Measurements from ENCODE around the gene MSI2. TPM values are rescaled to one million over a fixed set of nuclear protein-coding genes. Genes with fewer than 3 reads are reported as not detected.
A peak's percentile ranks its signal among the peaks of the same experiment; 100 is the strongest.
"Not testable (repeated sequence)": the region's sequence is repeated elsewhere in the genome, so short reads cannot be mapped to it uniquely, and the experiment has no call there.

The MSI2 gene
- total RNA-seq, 2 donors from 2014 or later, result 54.1 to 74.8 TPM

DNA sequence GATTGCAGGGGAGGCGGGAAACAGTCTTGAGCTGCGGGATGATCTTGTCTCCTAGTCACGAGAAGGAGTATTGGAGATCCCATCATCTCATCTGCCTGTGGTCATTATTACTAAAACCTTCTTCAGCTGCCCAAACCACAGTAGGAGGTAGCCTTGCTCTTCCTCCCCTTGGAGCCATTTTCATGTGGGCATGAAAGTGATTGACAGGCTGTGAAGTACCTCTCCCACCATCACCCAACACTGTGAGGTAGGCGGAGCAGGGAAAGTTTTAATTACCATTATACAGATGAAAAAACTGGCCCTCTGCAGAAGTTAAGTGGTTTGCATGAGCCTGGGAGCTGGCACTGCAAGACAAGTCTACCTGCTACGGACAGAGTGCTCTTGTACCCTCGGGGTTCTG is 237.3 kb downstream of the MSI2 start:
- Mint-ChIP-seq H3K27ac (no peak overlapping the region), H3K36me3 (no peaks in the 10 kb centered on the region), H3K9me3 (no peaks in the 10 kb centered on the region)
- ATAC-seq (no peak), DNase-seq (ENCODE audit: low spot score in 2 of 2) (no peak)

DNA sequence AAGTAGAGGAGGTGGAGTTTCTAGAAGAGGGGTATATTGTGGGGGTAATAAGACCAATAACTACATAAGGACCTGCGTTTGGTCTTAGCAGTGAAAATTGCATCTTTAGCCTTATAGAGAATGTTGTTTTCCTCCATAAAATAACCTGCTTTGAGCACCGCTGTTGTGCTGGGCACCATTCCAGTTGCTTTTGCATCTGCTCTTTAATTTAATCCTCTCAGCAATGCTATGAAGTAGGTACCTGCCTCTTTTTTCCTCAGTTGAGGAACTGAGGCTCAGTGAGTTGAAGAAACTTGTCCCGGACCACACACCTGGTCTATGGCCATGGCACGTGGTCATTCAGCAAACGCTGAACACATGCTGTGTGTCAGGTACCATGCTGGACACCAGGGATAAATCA is 238.1 kb downstream of the MSI2 start:
- Mint-ChIP-seq H3K27ac (no peak overlapping the region), H3K36me3 (no peaks in the 10 kb centered on the region), H3K9me3 (no peaks in the 10 kb centered on the region)
- DNase-seq (ENCODE audit: low spot score in 2 of 2) (no peak), ATAC-seq (no peak)

DNA sequence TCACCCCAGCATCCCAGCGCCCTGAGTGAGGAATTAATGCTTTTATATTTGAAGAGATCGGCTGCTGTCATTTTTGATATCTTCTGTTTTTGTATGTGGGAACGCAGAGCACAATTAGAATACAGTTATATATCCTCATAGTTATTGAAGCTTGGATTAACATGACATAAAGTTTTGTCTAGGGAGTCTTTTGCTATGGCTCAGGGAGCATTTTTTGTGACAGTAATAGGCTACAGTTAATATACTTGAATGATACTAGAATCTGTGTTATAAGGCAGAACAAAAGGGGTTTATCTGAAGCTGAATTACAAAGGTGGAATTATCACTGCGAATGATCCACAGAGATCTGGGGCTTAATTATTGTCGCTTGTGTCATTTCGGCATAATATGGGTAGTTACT is 239.4 kb downstream of the MSI2 start:
- ATAC-seq (no peak), DNase-seq (ENCODE audit: low spot score in 2 of 2) (no peak)
- Mint-ChIP-seq H3K9me3 (no peaks in the 10 kb centered on the region), H3K27ac (peak overlapping the region; percentile 6 to 83), H3K36me3 (no peaks in the 10 kb centered on the region)

DNA sequence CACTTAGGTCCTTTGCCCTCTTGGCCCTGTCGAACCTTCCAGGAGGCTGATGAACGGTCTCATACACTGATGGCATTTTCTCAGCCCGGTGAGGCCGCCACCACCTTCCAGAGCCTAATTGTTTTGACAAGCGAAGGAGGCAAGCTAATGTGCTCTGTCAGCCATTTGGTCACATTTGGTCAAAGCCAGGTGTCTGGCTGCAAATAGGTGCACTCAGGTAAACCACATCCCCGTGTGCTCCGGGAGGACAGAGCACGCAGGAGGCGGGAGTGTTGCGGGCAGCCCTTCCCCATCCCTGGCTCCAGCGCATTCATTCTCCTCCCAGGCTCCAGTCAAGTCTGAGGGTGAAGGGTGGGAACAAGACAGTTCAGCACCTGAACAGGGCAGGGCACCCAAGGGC is 240.1 kb downstream of the MSI2 start:
- ATAC-seq (no peak), DNase-seq (ENCODE audit: low spot score in 2 of 2) (no peak)
- H3K27ac Mint-ChIP-seq, result peak overlapping the region in 1 of 2 donors; percentile 6
- no peaks in the 10 kb centered on the region for H3K9me3 Mint-ChIP-seq
- no peaks in the 10 kb centered on the region for H3K36me3 Mint-ChIP-seq

DNA sequence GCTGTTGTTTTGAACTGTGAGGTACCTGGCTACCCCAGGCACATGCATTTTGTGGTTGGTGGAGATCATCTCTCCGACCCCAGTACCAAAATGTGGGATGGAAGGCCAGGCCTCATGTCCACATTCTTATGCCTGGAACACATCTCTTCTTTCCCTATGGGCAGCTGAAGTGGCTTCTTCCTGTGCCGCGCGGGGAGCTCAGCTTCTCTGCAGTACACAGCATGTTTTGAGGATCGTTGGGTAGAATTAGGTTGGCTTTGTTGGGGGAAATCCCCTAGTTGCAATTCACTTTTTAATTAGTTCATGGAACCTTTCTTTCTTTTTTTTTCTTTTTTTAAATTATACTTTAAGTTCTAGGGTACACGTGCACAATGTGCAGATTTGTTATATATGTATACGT is 242.1 kb downstream of the MSI2 start:
- Mint-ChIP-seq H3K36me3 (no peaks in the 10 kb centered on the region), H3K9me3 (no peaks in the 10 kb centered on the region), H3K27ac (no peak overlapping the region)
- DNase-seq (ENCODE audit: low spot score in 2 of 2), result no peak
- ATAC-seq, result no peak

DNA sequence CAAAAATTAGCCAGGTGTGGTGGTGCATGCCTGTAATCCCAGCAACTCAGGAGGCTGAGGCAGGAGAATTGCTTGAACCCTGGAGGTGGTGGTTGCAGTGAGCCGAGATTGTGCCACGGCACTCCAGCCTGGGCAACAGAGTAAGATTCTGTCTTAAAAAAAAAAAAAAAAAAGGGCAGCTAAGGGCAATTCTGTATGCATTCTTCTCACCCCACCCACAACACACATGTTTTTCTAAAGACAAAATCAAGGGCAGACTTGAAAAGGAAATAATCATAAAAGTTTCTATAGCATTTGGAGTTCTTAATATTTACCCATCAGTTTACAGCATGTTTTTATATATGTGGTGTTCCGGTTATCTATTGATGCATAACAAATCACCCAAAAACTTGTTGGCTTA is 242.9 kb downstream of the MSI2 start:
- H3K9me3 Mint-ChIP-seq; ATAC-seq; DNase-seq (ENCODE audit: low spot score in 2 of 2); H3K36me3 Mint-ChIP-seq; H3K27ac Mint-ChIP-seq: not testable (repeated sequence)

DNA sequence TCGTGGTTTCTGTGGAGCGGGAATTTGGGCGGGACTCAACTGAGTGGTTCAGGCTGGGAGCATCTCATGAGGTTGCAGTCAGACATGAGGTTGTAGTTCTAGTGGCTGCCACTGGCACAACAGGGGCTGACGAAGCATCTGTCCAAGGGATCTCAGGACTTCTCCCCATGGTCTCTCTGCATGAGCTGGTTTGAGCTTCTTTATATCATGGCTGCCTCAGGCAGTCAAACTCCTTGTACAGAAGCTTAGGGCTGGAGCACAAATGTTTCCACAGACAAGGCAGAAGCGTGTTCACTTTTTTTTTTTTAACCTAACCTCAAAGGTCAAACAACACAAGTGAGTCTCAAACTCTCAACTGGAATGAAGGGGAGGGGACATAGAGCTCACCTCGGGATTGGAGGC is 243.3 kb downstream of the MSI2 start:
- ATAC-seq (peak in 1 of 2 donors; percentile 58), DNase-seq (ENCODE audit: low spot score in 2 of 2) (no peak)
- no peaks in the 10 kb centered on the region for H3K9me3 Mint-ChIP-seq
- no peak overlapping the region for H3K27ac Mint-ChIP-seq
- no peaks in the 10 kb centered on the region for H3K36me3 Mint-ChIP-seq

DNA sequence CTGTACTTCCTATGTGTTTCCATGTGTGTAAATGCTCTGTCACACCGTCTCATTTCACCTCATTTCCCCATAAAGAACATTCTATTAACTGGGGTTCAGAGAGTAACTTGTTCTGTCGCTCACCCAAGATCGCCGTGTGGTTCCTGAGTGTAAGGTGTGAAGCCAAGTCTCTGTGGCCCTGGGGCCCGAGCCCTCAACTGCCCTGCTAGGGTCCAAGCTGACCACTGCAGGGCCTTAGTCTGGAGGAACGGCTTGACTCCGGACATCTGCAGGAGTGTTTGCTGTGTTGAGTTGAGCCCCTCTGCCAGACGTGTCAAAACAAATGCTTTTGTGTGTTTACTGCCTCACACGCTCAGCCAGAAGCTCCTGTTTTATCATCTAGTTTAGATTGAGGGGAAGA is 244.7 kb downstream of the MSI2 start:
- no peak for DNase-seq (ENCODE audit: low spot score in 2 of 2)
- H3K36me3 Mint-ChIP-seq, result no peaks in the 10 kb centered on the region
- no peak for ATAC-seq
- no peaks in the 10 kb centered on the region for H3K9me3 Mint-ChIP-seq
- peak overlapping the region in 1 of 2 donors; percentile 37 for H3K27ac Mint-ChIP-seq

DNA sequence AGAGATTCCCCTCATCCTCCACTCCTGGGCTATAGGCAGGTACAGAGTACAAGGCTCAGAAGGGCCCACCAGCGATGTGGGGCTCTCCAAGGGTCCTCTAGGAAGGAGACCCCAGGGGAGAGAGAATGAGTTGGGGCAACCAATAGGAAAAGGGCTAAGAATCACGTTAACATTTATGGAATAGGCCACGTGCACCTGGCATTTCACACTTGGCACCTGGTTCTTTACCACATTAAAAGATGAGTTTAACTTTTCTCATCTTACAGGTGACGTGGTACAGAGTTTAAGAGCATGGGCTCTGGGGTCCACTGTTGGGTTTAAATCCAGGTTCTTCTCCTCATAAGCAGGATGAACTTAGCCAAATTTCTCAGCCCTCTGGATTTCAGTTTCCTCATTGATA is 245.7 kb downstream of the MSI2 start:
- H3K27ac Mint-ChIP-seq, result no peak overlapping the region
- H3K9me3 Mint-ChIP-seq, result no peaks in the 10 kb centered on the region
- H3K36me3 Mint-ChIP-seq, result no peaks in the 10 kb centered on the region
- ATAC-seq (no peak), DNase-seq (ENCODE audit: low spot score in 2 of 2) (no peak)

DNA sequence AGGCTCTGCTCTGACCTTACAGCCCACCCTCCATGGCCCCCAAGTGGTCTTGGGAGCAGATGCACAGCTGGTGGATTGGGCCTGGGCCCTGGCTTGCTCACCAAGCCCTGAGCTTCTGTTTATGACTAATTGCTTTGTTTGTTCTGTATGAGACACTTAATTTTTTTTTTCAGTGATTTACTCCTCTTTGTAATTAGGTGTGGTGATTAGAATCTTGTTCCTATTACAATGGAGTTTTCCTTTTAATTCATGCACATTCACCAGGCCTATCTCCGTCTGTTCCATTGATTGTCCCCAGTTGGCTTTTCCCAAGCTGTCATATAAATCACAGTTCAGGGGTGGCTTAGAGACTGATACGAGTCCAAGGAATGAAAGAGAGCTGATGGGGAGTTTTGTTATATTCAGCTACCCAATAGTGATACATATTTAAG is 246.5 kb downstream of the MSI2 start:
- DNase-seq (ENCODE audit: low spot score in 2 of 2) (no peak), ATAC-seq (no peak)
- Mint-ChIP-seq H3K9me3 (no peaks in the 10 kb centered on the region), H3K27ac (no peak overlapping the region), H3K36me3 (no peaks in the 10 kb centered on the region)

DNA sequence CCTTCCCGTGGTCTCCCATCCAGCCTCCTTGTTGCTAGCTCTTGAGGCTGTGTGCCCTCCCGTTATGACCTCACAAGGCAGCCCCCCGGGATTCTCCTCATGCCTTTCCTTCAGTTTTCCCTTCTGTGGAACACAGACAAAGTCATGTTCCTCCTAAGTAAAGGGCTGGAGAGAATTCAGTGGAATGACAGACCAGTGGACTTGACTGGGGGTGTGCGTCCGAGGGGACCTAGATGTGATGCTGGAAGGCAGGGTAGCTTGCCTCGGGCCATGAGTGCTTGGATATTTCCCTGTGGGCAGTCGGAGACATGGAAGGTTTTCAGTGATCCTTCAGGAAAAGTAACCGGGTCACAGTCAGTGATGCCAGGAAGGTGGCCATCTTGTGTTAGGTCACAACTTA is 247.9 kb downstream of the MSI2 start:
- peaks cover 0 to 10% of the 10 kb centered on the region in 2 donors for H3K36me3 Mint-ChIP-seq
- DNase-seq (ENCODE audit: low spot score in 2 of 2), result no peak
- H3K9me3 Mint-ChIP-seq, result no peaks in the 10 kb centered on the region
- ATAC-seq, result no peak
- H3K27ac Mint-ChIP-seq, result peak overlapping the region in 1 of 2 donors; percentile 2

DNA sequence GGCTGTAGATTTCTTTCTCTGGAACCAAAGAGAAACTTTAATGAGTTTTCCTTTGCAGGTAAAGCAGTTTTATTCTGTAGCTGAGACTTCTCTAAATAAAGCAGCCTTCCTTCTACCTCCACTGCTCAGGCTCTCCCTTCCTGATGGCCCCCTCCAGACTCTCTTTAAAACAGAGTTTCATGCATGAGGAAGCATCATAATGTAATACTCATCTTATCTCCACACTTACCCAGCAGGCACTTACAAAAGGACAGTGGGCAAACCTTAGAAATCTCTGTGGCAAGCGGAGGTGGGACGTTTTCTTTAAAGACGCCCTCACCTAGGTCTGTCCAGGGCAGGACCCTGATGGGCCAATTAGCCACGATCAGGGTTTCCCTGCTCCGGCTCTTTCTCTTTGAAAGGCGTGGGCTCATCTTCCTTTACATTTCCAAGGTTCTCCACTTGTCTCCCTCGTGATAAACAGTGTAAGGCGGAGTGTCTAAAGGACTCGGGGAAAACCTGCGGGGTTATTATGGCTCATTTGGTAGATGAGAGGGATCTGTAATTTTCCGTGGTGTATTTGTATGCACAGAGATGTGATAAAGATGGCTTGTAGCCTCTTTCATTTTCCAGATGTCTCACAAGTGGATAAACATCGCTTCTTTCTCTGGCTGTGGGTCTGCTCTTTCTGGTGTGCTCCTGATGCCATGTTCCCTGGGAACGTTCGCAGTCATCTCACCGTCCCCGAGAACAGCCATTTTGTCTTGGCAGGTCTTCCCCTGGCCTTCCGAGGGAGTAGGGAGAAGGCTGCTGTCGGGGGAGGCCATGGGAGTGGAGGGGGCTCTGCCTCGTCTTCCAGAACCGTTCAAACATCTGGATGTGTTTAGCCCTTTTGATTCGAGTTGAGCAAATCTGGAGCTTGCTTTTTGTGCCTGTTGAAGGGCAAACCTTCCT is 249.8 kb downstream of the MSI2 start:
- H3K27ac Mint-ChIP-seq, result no peak overlapping the region
- ATAC-seq (no peak), DNase-seq (ENCODE audit: low spot score in 2 of 2) (no peak)
- peaks cover 0 to 10% of the 10 kb centered on the region in 2 donors for H3K36me3 Mint-ChIP-seq
- no peaks in the 10 kb centered on the region for H3K9me3 Mint-ChIP-seq

DNA sequence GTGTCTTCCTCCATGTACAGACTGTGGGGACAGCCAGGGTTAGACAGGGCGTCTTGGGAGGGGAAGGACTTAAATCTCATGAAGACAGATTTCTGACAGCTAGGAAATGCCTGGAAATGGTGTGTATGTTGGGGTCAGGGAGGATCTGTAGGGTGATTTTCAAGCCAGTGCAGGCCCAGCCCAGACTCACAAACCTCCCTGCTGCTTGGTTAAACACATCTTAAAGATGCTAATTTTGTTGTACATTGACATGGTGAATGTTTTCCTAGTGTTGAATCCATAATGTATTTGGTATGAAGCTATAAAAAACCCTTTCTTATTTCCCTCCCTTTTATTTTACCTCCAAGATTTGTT is 250.4 kb downstream of the MSI2 start:
- no peak for ATAC-seq
- Mint-ChIP-seq H3K27ac (no peak overlapping the region), H3K36me3 (peaks cover 0 to 10% of the 10 kb centered on the region in 2 donors), H3K9me3 (no peaks in the 10 kb centered on the region)
- no peak for DNase-seq (ENCODE audit: low spot score in 2 of 2)

DNA sequence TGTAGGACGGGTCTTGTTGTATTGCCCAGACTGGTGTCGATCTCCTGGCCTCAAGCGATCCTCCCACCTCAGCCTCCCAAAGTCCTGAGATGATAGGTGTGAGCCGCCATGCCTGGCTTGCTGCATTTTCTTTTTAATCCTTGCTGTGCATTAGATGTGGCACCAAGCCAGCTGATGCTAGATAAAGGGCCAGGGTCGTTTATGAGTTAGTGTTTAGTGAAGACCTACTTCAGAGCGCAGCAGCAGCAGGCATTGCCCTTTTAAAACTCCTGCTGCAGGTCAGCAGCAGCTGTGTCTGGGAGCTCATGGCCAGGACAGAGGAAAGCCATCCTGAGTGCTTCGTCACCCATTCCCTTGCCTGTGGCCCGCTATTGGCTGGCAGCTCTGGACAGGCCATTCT is 251.5 kb downstream of the MSI2 start:
- DNase-seq (ENCODE audit: low spot score in 2 of 2), result no peak
- Mint-ChIP-seq H3K9me3 (no peaks in the 10 kb centered on the region), H3K36me3 (peaks cover 0 to 10% of the 10 kb centered on the region in 2 donors), H3K27ac (peak overlapping the region in 1 of 2 donors; percentile 80)
- ATAC-seq, result no peak

DNA sequence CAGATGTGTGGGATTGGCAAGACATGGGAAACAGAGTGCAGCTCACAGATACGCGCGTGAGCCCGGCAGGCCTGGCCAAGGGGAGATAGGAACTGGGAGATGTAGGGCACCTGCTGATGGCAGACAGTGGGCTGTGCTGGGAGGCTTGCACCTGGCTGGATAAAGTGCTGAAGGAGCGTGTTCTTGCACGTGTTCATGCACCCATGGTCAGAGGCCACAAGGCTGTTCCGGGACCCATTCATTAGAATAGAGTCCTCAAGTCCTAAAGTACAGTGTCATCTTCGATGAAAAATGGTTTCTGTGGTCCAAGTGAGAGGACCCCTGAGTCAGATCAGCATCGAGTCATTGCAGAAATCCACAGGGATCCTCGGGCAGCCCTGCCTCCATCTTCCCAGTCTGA is 252.3 kb downstream of the MSI2 start:
- Mint-ChIP-seq H3K27ac (peak overlapping the region; percentile 43 to 51), H3K9me3 (no peaks in the 10 kb centered on the region), H3K36me3 (peaks cover 0 to 10% of the 10 kb centered on the region in 2 donors)
- DNase-seq (ENCODE audit: low spot score in 2 of 2) (no peak), ATAC-seq (peak in 1 of 2 donors; percentile 25)

DNA sequence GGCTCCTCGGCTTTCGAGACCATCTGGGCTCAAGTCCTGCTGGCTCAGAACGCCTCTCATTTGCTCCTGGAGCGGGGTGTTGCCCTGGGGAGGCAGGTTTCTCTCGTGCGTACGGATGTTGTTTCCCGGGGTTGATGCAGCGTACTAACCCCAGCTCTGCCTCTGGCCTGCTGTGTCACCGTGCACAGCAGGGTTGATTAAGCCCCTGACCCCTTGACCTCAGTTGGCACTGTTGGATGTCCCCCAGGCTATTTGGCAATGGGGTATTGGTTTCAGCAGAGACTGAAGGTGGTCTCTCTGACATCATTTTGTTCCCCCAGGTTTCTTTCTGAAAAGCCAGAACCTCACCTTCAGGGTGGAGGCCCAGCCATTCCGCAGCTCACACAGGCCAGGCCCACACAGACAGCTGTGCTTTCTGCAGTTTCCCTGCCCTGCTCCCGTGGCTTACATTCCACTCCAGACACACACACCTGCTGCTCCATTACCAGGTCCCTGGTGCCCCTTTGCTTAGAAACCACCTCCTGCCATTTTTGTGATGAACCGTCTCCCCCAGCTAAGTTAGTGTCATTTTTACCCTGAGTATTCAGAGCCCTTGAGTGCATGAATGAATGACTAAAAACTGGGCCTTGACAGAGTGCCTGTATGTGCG is 255.3 kb downstream of the MSI2 start:
- Mint-ChIP-seq H3K36me3 (peaks cover 0 to 10% of the 10 kb centered on the region in 2 donors), H3K9me3 (no peaks in the 10 kb centered on the region), H3K27ac (peak overlapping the region in 1 of 2 donors; percentile 68)
- DNase-seq (ENCODE audit: low spot score in 2 of 2) (no peak), ATAC-seq (no peak)

DNA sequence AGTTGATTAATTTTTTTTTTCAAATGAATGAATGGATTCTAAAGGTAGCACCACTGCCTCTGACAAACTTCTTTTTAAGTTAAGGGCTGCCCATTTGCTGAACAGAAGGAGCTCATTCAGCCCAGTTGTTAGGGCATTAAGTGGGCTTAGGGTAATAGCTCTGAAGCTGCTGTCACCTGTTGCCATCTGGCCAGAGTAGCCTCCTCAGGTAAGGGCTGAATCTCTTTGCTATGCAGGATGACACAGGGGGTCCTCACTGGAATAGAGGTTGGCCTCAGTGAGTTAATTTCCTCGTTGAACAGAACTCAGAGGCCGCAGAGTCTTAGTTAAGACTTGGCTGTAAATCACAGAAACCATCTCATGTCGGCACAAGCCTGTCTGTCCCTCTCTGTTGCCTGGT is 255.9 kb downstream of the MSI2 start:
- ATAC-seq (no peak), DNase-seq (ENCODE audit: low spot score in 2 of 2) (no peak)
- Mint-ChIP-seq H3K36me3 (peaks cover 0 to 10% of the 10 kb centered on the region in 2 donors), H3K9me3 (no peaks in the 10 kb centered on the region), H3K27ac (peak overlapping the region in 1 of 2 donors; percentile 68)

DNA sequence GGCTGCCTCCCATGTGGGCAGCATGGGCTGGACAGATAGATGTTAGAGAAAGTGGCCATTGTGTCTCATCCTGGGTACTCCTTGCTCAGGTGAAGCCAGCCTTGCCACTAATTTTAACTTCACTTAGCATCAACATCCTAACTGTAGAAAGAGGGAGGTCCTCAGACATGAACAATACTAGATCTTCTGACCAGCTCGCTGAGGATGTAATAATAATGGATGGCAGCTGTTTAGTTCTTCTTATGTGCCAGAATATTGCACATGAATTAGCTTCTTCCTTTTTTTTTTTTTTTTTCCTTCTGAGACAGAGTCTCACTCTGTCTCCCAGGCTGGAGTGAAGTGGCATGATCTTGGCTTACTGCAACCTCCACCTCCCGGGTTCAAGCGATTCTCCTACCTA is 256.4 kb downstream of the MSI2 start:
- ATAC-seq, result no peak
- H3K36me3 Mint-ChIP-seq, result peaks cover 0 to 10% of the 10 kb centered on the region in 2 donors
- no peak overlapping the region for H3K27ac Mint-ChIP-seq
- no peak for DNase-seq (ENCODE audit: low spot score in 2 of 2)
- H3K9me3 Mint-ChIP-seq, result no peaks in the 10 kb centered on the region
